ENCODE measurements around the gene GPR161.
"Not testable (repeated sequence)": the region's sequence is repeated elsewhere in the genome, so short reads cannot be mapped to it uniquely, and the experiment has no call there.

GPR161 gene, protein sequence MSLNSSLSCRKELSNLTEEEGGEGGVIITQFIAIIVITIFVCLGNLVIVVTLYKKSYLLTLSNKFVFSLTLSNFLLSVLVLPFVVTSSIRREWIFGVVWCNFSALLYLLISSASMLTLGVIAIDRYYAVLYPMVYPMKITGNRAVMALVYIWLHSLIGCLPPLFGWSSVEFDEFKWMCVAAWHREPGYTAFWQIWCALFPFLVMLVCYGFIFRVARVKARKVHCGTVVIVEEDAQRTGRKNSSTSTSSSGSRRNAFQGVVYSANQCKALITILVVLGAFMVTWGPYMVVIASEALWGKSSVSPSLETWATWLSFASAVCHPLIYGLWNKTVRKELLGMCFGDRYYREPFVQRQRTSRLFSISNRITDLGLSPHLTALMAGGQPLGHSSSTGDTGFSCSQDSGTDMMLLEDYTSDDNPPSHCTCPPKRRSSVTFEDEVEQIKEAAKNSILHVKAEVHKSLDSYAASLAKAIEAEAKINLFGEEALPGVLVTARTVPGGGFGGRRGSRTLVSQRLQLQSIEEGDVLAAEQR
- 0.83 to 3.7 reads per million in 2 experiments for total RNA-seq

DNA sequence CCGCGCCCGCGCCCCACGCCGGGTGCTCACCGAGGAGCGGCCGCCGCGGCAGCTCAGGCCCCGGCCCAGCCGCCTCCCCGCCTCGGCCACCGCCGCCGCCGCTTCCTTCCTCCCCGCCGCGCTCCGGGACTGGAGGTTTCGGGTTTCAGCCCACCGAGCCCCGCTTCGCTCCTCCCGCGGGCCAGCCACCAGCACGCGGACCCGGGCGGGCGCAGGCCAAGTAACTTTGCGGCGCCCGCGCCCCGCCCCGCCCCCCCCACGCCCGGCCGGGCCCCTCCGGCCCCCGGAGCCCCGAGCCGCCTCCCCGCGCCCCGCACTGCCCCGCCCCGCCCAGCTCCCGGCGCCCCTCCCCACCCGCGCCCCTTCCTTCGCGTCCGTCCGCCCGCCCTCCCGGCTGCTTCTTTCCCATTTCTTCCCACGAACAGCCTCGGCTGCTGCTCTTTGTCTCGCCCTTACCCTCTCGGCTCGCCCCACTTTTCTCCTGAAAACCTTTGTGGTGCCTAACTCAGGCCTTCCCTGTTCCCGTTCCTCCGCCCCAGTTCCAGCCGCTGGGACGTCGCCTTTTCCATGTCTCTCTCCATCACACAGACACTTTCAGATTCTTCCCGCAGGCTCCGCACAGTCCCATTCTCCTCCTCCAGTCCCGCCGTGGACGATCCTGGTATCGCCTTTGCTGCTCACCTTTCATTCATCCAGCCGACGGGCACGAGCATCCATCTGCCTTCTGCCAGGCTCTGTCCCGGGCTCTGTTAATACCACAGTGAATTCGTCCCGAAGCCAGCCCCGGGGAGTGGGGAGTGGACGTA, at the start of gene GPR161:
GPR161 (minus strand) TSS at position 222 of the 806 bp plus-strand sequence. CDS start 32,080 bp downstream, outside the sequence.
- no peak for DNase-seq (ENCODE audit: low read depth)

DNA sequence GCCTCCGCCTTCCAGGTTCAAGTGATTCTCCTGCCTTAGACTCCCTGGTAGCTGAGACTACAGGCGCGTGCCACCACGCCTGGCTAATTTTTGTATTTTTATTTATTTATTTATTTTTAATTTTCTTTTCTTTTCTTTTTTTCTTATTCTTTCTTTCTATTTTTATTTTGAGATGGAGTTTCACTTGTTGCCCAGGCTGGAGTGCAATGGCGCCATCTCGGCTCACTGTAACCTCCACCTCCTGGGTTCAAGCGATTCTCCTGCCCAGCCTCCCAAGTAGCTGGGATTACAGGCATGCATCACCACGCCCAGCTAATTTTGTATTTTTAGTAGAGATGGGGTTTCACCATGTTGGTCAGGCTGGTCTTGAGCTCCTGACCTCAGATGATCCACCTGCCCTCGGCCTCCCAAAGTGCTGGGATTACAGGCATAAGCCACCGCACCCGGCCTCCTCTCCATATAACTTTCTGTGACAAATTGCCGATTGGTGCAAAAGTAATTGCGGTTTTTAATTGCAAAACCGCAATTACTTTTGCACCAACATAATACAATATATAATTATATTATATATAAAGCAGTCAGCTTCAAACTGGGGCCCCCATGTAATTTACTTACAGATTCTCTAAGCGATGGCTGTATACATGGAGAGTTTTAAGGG, 44.5 kb upstream of the GPR161 start:
- not testable (repeated sequence) for DNase-seq (ENCODE audit: low read depth)

DNA sequence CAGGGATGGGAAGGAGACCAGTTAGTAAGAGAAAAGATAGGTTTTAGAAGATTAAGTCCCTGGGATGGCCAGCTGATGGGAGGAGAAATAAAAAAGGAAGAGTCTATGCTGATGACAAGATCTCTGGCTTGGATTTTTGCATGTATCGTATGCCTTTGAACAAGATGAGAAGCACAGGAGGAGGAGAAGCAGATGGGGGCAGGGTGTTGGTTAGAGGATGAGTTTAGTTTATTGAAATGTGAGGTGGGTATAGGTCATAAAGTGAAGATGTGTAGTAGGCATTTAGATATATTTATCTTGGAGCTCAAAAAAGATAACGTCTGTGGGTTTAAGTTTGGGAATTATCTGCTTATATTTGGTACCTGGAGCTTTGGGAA, 43.4 kb upstream of the GPR161 start:
- no peak for DNase-seq (ENCODE audit: low read depth)

DNA sequence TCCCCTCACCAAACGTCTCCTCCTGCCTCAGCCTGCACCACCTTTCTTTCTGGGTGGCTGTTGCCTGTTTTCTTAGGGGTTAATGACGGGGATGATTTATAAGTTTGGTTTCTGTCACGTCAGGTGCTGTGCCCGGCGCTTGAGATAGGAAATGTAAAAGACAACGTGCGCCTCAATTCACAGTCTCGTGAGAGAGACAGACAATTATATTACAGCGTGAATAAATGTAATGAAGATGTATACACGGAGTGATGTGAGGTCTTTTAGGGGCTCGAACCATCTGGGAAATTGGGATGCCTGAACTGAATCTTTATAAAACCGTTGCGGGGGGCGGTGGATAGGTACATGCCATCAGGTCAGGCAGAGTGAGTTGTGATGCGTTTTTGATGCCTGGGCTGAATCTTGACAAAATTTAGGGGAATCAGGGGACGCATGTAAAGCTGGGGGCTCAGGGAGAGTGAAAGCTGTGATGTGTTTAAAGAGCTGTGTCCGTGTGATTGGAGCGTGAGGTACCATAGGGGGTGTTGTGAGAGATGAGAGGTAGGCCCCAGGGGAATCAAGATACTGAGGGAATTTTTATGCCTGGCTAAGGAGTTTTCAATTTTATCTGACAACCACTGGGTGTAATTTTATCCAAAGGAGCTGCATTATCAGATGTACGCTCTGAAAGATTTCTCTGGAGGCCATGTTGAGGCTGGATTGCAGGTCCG, 42.9 kb upstream of the GPR161 start:
- no peak for DNase-seq (ENCODE audit: low read depth)

DNA sequence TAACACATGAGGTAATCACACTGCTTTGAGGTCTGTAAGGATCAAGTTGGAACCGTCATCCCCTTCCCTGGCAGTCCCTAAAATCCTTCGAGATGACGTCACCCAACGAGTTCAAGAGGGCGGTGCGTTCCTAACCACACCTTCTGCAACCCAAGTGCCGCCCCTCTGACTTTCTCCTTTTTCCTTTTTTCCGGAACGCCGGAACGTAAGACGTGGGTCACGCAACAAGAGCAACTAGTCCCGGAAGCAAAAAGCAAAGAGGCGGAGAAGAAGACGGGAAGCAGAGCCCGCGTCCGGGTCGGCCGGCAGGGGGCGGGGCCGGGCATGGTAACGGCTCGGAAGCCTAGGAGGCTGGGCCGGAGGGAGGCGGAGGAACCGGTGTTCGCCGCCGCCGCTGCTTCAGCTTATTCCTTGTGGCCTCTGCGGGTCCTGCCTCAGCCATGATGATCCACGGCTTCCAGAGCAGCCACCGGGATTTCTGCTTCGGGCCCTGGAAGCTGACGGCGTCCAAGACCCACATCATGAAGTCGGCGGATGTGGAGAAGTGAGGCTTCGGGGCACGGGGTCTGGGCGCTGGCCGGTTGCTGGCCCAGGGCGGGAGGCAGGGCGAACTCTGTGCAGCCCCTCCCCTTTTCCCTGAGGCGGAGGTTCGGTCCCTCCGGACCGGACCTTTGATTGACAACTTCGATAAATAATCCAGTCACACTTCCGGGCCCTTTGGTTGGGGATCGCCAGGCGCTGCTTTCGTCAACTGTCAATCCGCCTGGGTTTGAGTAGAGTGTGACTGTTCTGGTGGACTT, 42.1 kb upstream of the GPR161 start, which contains the start of gene TIPRL:
TIPRL (plus strand) TSS at position 325 of the 800 bp plus-strand sequence; CDS start at position 441, 116 bp downstream.
- DNase-seq (ENCODE audit: low read depth), result peak; percentile 89

DNA sequence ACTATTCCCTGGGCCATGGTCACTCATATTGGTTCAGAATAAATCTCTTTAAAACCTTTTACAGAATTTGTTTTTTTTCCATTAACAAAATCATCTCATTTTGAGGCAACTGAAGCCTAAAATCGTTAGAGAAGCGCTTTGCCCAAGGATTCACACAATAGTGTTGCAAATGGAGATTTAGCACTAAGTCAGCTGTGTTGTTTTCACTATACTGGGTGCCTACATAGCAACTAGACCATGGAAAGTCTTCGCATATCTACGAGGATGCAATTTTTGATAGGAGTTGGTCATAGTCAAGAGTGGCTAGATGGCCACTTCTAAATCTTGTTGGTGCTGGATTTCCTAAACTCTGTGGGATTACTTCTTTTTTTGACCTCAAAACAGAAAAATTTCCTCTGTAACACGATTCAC, 41.5 kb upstream of the GPR161 start:
- DNase-seq (ENCODE audit: low read depth), result no peak

DNA sequence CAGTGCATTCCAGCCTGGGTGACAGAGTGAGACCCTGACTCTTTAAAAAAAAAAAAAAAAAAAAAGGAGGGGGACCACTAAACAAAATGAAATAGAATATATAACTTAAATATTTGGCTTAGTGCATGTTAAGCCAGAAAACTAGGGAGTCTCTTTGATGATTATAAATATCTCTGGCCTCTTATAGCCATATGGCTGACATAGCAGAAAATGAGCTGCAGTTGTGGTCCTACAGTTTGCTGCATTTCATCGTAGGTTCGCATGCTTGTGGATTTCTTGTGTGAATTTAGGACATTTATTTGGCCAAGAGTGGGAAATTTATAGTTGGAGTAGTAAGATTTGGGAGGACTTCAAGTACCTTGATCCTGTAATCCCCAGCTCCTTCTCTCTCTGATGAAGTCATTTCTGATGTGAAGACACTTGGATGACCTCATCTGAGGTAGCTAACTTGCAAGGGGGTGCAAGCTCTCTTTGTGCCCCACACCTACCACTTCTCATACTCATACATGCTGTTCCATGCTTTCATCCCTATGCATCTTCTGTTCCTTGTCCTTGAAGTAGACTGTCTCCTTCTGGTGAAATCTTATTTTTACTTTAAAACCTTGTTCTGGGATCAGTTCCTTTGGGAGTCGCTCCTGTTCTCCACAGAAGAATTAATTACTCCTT, 35.7 kb upstream of the GPR161 start:
- DNase-seq (ENCODE audit: low read depth), result no peak

DNA sequence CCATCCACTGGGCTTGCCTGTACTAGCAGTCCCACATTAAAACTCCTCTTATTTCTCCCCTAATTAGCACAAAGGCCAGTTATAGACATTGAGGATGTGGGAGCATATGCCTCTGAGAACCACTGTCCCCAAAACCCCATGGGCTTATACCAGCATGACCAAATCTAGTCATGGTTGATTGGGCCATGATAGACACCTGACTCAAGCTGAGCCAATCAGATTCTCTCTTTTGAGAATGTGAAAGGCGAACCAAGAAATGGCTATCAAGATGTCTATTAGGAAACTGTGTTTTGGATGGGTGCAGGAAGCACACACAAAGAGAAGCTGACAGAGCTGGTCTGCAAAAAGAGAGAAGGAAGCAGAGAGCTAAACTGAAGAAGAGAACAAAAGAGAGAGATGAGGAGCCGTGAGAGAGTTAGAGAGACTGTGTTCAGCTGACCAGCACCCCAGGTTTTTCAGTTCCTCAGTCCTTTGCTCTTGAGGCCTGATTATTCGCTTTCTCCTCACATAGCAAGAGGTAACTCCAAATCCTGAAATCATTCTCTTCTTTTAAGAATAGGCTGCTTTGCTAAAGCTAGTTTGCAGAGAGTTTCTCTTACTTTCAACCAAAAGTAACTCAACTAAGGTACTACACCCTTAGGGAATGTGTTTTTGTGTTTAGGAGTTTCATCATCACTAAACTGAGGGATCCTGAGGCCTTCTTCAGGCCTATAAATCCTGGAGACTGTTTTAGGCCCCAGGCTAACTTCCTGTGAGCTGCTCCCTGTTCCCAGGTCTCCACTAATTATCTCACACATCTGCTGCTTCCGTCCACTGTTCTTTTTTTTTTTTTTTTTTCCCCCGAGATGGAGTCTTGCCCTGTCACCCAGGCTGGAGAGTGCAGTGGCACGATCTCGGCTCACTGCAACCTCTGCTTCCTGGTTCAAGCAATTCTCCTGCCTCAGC, 34.1 kb upstream of the GPR161 start:
- no peak for DNase-seq (ENCODE audit: low read depth)

DNA sequence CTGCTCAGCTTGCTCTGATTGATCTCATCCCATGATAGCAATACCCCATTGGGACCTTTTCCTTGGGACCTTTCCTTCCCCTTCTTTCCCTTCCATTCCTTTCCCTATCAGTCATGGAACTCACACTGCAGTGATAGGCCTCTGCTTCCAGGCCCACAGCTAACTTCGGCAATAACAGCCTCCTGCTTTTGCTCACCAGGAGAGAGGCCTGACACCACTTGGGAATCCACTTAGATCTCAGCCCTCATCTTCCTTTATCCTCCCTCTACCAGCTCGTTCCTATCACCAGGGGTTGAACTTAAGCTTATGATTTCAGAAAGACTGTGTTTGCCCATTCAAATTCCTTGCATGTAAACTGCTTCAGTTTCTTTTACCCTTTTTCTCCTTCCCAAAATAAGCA, 31.1 kb upstream of the GPR161 start:
- no peak for DNase-seq (ENCODE audit: low read depth)

DNA sequence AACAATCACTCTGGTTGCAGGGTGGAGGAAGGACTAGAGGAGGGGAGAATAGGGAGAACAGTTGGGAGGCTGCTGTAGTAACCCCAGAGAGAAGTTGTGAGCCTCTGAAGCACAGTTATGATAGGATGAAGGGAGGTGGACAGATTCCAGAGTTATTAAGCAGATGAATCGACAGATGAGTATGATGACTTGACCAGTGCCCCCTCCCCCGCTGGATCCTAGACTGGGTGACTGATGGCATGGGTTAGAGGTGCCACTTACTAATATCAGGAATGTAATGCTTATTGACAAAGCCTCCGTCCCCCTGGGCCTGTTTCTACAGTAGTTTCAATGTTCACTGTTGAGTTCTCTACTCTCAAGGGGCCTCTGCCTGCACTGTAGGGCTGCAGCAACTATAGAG, 28.0 kb upstream of the GPR161 start:
- DNase-seq (ENCODE audit: low read depth), result no peak

DNA sequence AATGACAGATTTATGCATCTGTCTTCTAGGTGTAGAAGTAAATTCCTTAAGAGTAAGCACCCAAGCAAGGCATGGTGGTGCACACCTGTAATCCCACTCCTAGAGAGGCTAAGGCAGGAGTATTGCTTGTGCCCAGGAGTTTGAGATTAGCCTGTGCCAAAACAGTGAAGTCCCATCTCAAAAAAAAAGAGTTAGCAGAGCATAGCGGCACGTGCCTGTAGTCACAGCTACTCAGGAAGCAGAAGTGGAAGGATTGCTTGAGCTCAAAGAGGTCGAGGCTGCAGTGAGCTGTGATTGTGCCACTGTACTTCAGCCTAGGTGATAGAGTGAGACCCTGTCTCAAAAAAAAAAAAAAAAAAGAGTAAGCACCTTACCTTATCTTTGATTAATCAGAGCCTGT, 26.9 kb upstream of the GPR161 start:
- no peak for DNase-seq (ENCODE audit: low read depth)

DNA sequence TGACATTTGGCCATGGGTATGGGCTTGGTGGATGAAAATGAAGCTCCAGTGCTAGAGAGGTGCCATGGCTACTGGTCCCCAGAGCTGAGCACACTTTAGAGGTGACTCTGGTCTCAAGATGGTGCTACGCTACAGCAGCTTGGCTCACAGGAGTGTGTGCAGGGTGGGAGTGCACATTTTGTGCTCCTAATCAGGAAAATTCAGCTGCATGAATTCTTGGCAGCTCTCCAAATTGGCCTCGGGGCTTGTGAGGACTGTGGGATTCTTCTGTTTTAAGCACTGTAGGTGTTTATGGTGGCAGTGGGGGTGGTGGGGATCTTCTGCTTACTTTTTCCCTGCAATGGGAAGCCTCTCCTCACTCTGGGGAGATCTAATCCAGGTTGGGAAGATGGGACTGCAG, 24.7 kb upstream of the GPR161 start:
- DNase-seq (ENCODE audit: low read depth), result no peak

DNA sequence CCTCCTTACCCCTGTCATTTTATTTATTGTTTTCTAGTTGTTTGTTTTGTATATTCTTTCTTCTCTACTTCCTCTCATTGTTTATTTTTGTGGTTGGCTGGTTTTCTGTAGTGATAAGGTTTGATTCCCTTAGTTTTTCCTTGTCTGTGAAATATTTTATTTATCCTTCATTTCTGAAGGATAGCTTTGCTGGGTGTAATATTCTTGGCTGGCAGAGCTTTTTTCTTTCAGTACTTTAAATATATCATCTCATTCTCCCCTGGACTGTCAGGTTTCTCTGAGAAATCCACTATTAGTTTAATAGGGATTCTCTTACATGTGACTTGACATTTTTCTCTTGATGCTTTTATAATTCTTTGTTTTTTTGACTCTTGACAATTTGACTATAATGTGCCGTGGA, 23.2 kb upstream of the GPR161 start:
- DNase-seq (ENCODE audit: low read depth), result no peak

DNA sequence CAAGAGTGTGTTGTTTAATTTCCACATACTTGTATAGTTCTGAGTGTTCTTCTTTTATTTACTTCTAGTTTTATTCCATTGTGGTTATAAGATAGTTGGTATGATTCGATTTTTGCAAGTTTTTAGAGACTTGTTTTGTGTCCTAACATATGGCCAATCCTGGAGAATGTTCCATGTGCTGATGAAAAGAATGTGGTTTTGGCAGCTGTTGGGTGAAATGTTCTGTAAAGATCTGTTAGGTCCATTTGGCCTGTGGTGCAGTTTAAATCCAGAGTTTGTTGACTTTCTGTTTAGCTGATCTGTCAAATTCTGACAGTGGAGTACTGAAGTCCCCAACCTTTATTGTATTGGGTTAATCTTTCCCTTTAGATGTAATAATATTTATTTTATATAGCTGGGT, 22.5 kb upstream of the GPR161 start:
- no peak for DNase-seq (ENCODE audit: low read depth)

DNA sequence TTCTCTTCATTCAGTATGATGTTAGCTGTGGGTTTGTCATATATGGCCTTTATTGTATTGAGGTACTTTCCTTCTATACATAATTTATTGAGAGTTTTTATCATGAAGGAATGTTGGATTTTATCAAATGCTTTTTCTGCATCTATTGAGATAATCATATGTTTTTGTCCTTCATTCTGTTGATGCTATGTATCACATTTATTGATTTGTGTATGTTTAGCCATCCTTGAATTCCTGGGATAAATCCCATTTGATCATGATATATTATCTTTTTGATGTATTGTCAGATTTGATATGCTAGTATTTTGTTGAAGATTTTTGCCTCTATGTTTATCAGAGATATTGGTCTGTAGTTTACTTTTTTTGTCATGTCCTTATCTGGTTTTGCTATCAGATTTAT, 20.9 kb upstream of the GPR161 start:
- DNase-seq (ENCODE audit: low read depth), result no peak

DNA sequence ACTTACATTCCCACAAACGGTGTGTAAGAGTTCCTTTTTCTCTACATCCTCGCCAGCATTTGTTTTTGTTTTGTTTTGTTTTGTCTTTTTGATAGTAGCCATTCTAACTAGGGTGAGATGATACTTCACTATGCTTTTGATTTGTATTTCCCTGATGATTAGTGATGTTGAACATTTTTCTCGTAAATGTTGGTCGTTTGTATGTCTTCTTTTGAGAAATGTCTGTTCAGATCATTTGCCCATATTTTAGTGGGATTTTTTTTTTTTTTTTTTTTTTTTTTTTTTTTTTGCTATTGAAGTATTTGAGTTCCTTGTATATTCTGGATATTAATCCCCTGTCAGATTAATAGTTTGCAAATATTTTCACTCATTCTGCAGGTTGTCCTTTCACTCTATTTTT, 19.2 kb upstream of the GPR161 start:
- no peak for DNase-seq (ENCODE audit: low read depth)

DNA sequence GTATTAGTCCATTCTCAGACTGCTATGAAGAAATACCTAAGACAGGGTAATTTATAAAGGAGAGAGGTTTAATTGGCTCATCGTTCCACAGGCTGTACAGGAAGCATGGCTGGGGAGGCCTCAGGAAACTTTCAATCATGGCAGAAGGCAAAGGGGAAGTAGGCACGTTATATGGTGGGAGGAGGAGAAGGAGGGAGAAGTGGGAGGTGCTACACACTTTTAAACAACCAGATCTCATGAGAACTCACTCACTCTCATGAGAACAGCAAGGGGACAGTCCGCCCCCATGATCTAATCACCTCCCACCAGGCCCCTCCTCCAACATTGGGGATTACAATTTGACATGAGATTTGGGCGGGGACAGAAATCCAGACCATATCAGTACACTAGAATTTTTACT, 18.0 kb upstream of the GPR161 start:
- not testable (repeated sequence) for DNase-seq (ENCODE audit: low read depth)

DNA sequence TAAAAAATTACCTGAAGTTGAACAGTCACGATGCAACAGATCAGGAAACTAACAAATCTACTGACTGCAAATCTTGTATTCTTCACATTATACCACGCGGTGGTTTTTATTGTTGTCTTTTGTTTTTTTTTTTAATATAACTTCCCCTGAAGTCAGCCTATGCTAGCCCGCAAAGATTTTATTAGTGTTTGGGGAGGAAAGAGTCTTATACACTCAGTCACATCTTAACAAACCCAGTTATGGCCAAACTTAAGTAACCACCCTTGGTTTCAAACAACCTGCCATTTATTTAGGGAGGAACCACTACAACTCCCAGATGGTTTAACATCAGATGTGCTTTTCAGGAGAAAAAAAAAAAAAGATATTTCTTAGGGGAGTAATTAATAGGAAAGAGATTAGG, 15.2 kb upstream of the GPR161 start:
- DNase-seq (ENCODE audit: low read depth), result no peak

DNA sequence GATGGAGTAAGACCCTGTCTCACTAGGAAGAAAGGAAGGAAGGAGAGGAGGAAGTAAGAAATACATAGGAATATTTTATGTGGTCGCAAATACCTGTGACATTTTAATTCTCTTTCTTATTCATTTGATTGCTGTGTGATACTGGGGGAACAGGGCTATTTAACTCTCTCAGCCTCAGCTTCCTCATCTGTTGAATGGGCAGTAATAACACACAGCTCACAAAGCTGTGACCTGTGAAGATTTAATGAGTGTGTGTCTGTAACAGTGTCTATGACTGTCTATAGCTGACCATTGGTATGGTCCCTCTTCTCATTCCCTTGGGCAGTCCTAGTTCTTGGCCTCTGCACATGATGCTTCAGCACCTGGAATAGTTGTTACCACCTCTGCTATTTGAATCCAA, 13.6 kb upstream of the GPR161 start:
- DNase-seq (ENCODE audit: low read depth), result no peak
